ENCODE results near the gene AATF.

Gene AATF

DNA sequence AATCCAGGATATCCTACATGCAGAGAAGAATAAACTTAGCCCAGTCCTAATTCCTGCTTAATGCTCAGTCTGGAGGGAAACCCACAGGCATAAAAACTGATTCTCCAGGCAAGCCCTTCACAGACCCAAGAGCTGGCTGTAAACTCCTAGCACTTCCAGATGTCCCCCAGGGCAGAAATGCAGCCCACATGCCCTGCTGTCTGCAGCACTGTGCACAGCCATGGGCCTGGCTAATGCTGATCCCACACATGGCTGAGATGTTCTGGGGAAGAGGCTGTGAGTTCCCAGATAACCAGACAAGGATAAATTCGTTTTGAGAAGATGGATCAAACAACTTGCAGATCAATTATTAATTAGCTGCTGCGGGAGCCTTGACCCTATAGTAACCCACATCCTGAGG lies 148.4 kb downstream of the AATF start:
- no peak overlapping the region for H3K4me3 ChIP-seq (ENCODE audit: low read depth, low read length)
- TF ChIP-seq, protein P1, sequence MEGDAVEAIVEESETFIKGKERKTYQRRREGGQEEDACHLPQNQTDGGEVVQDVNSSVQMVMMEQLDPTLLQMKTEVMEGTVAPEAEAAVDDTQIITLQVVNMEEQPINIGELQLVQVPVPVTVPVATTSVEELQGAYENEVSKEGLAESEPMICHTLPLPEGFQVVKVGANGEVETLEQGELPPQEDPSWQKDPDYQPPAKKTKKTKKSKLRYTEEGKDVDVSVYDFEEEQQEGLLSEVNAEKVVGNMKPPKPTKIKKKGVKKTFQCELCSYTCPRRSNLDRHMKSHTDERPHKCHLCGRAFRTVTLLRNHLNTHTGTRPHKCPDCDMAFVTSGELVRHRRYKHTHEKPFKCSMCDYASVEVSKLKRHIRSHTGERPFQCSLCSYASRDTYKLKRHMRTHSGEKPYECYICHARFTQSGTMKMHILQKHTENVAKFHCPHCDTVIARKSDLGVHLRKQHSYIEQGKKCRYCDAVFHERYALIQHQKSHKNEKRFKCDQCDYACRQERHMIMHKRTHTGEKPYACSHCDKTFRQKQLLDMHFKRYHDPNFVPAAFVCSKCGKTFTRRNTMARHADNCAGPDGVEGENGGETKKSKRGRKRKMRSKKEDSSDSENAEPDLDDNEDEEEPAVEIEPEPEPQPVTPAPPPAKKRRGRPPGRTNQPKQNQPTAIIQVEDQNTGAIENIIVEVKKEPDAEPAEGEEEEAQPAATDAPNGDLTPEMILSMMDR (IDR thresholded peaks at IDR 0.05; ENCODE audit: low read depth, low read length, missing control alignments) = no peak
- DNase-seq (ENCODE audit: low read depth) = no peak

DNA sequence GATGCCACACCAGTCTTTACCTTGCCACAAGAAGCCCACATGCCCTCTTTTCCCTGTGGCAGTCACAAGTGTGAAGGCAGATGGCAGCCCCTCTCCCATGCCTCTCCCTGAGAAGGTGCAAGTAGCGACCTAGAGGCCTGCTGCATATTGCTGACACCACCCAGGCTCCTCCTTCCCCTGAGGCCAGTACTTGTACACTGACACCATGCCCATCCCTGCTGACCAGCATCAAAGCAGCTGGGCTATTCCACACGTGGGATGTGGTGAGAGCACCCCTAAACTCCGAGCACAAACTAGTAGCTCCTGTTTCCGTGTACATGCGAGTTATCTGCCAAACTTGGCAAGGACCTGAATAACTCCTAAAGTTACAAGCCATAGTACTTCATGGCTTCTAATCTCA lies 149.4 kb downstream of the AATF start:
- H3K4me3 ChIP-seq (ENCODE audit: low read depth, low read length) = no peak overlapping the region
- TF ChIP-seq, protein P1 (IDR thresholded peaks at IDR 0.05; ENCODE audit: low read depth, low read length, missing control alignments) = no peak
- DNase-seq (ENCODE audit: low read depth) = no peak

- DNase-seq (ENCODE audit: low read depth) = no peak
- no peak overlapping the region for H3K4me3 ChIP-seq (ENCODE audit: low read depth, low read length)
- TF ChIP-seq, protein P1 (IDR thresholded peaks at IDR 0.05; ENCODE audit: low read depth, low read length, missing control alignments) = no peak
Measured at GRCh38 chr17:37098910-37099664, 150.3 kb downstream of the AATF start.

DNA sequence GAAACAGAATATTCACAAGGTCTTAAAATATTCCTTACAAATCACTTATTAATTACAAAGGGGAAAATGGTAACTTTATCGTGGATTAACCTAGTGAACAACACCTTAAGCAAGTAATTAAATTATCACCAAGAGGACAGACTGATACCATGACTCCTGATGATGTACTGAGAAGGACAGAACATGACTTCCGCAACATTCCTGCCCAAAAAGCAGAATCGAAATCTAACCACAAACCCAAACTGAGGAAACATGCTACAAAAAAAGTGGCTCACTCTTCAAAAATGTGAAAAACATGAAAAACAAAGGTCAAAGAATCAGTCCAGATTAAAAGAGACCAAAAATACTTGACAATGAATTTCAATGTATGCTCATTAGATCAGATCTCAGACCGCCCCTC lies 151.5 kb downstream of the AATF start:
- no peak overlapping the region for H3K4me3 ChIP-seq (ENCODE audit: low read depth, low read length)
- TF ChIP-seq, protein P1 (IDR thresholded peaks at IDR 0.05; ENCODE audit: low read depth, low read length, missing control alignments) = no peak
- no peak for DNase-seq (ENCODE audit: low read depth)

DNA sequence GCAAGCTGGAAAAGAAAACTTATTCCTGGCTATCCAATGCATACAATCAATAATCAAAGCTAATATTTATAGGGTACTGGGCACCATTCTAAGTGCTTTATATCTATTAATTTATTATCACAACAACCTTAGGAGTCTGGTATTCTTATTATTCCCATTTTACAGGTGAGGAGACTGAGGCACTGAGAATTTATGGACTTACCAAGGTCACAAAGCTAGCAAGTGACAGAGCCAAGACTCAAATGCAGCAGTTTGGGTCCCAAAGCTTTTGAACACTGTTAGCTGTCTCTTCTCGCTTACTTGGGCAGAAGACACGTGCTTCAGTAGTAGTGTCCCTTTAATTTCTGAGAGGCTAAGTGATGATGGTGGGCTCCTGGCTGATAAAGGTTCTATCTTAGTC lies 152.6 kb downstream of the AATF start:
- TF ChIP-seq, protein P1 (IDR thresholded peaks at IDR 0.05; ENCODE audit: low read depth, low read length, missing control alignments) = no peak
- DNase-seq (ENCODE audit: low read depth) = no peak
- H3K4me3 ChIP-seq (ENCODE audit: low read depth, low read length) = no peak overlapping the region

- TF ChIP-seq, protein P1 (IDR thresholded peaks at IDR 0.05; ENCODE audit: low read depth, low read length, missing control alignments) = no peak
Measured at GRCh38 chr17:37103231-37103630, 154.5 kb downstream of the AATF start.

GRCh38 chr17:37106049-37106448 lies 157.3 kb downstream of the AATF start:
- TF ChIP-seq, protein P1 (IDR thresholded peaks at IDR 0.05; ENCODE audit: low read depth, low read length, missing control alignments) = no peak
- H3K4me3 ChIP-seq (ENCODE audit: low read depth, low read length) = no peak overlapping the region
- no peak for DNase-seq (ENCODE audit: low read depth)

More at GRCh38 chr17:37103231-37103630, 154.5 kb downstream of the AATF start:
- no peak overlapping the region for H3K4me3 ChIP-seq (ENCODE audit: low read depth, low read length)
- DNase-seq (ENCODE audit: low read depth) = no peak
